Measurements from ENCODE around the gene HYOU1. TPM values are rescaled to one million over a fixed set of nuclear protein-coding genes. Genes with fewer than 3 reads are reported as not detected.
A peak's percentile ranks its signal among the peaks of the same experiment; 100 is the strongest.

The HYOU1 gene
- total RNA-seq, 1 experiment from 2014 or later: 228 TPM

- H2BK15ac ChIP-seq (ENCODE audit: low read depth, low read length): no peak overlapping the region
- peak overlapping the region; percentile 95 for H3K9ac ChIP-seq (ENCODE audit: extremely low read depth, insufficient read length, low read length)
- H3K23ac ChIP-seq (ENCODE audit: insufficient read length, low read depth, low read length): no peak overlapping the region
- 0 out of 2 replicates have a peak overlapping the region, but pooled peaks have one; percentile 8 for H3K14ac ChIP-seq (ENCODE audit: insufficient read depth, low read length)
- no peaks in the 10 kb centered on the region for H4K20me1 ChIP-seq (ENCODE audit: control insufficient read depth, insufficient read depth, insufficient read length)
- H3K56ac ChIP-seq (ENCODE audit: insufficient read length, low read depth, low read length): no peak overlapping the region
- H3K23me2 ChIP-seq (ENCODE audit: insufficient read length, low read depth, low read length, poor library complexity, severe bottlenecking): peaks cover 13% of the 10 kb centered on the region
- no peak overlapping the region for H3K4ac ChIP-seq (ENCODE audit: low read depth, low read length)
- no peaks in the 10 kb centered on the region for H3K27me3 ChIP-seq (ENCODE audit: insufficient read depth, low read length)
- no peak overlapping the region for H3T11ph ChIP-seq (ENCODE audit: low read length)
- TF ChIP-seq, protein P1, sequence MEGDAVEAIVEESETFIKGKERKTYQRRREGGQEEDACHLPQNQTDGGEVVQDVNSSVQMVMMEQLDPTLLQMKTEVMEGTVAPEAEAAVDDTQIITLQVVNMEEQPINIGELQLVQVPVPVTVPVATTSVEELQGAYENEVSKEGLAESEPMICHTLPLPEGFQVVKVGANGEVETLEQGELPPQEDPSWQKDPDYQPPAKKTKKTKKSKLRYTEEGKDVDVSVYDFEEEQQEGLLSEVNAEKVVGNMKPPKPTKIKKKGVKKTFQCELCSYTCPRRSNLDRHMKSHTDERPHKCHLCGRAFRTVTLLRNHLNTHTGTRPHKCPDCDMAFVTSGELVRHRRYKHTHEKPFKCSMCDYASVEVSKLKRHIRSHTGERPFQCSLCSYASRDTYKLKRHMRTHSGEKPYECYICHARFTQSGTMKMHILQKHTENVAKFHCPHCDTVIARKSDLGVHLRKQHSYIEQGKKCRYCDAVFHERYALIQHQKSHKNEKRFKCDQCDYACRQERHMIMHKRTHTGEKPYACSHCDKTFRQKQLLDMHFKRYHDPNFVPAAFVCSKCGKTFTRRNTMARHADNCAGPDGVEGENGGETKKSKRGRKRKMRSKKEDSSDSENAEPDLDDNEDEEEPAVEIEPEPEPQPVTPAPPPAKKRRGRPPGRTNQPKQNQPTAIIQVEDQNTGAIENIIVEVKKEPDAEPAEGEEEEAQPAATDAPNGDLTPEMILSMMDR (conservative IDR thresholded peaks at IDR 0.05): no peak
- no peak overlapping the region for H2BK5ac ChIP-seq (ENCODE audit: insufficient read length, low read length)
- H3K18ac ChIP-seq (ENCODE audit: insufficient read length, low read depth, low read length): no peak overlapping the region
- no peak overlapping the region for H2BK120ac ChIP-seq (ENCODE audit: low read depth, low read length, poor library complexity, severe bottlenecking)
- WGBS (ENCODE audit: extremely low coverage, insufficient read length, low lambda C conversion rate): no CpG with 5 or more reads among the region's 12 CpGs
- no peak overlapping the region for H4K5ac ChIP-seq (ENCODE audit: insufficient read length, low read depth, low read length)
- H2AFZ ChIP-seq (ENCODE audit: low read length): no peak overlapping the region
- no peak overlapping the region for H4K8ac ChIP-seq (replicated peaks; ENCODE audit: insufficient read length, low read depth, low read length)
- H4K91ac ChIP-seq (ENCODE audit: insufficient read length, low read depth, low read length): no peak overlapping the region
- Mint-ChIP-seq H3K4me1 (peaks cover 28 to 29% of the 10 kb centered on the region in 2 experiments), H3K36me3 (ENCODE audit: insufficient read depth in 1 of 3, low read depth in 3 of 3) (peaks cover 27 to 57% (median 50%) of the 10 kb centered on the region in 3 experiments), H3K27ac (peak overlapping the region in 2 of 3 experiments; percentile 89 to 92; a peak in 4 of 7 replicates), H3K4me3 (peak overlapping the region; percentile 92 to 94), H3K27me3 (ENCODE audit: low read depth) (no peaks in the 10 kb centered on the region), H3K9me3 (no peaks in the 10 kb centered on the region; a peak in 1 of 5 replicates)
- no peaks in the 10 kb centered on the region for H3K79me1 ChIP-seq (ENCODE audit: insufficient read depth, low read depth, low read length, poor library complexity, severe bottlenecking)
- H3K4me2 ChIP-seq (ENCODE audit: insufficient read depth, insufficient read length, low read length): peak overlapping the region; percentile 88
- H3K4me1 ChIP-seq (ENCODE audit: insufficient read depth, low read length): no peaks in the 10 kb centered on the region; the same call in 1 of the 2 replicates
- no peaks in the 10 kb centered on the region for H3K9me3 ChIP-seq (ENCODE audit: control insufficient read depth, low read depth, low read length)
- DNase-seq: no peak
- no peak overlapping the region for H2BK12ac ChIP-seq (ENCODE audit: insufficient read length, low read depth, low read length)
- H2AK5ac ChIP-seq (ENCODE audit: insufficient read length, low read length): no peak overlapping the region
- no peak overlapping the region for H3K27ac ChIP-seq (ENCODE audit: insufficient read length, low read depth, low read length)
- H3K79me2 ChIP-seq (ENCODE audit: insufficient read depth, low read length): peaks cover 20% of the 10 kb centered on the region; the same call in 1 of the 2 replicates
- H2BK20ac ChIP-seq (ENCODE audit: low read depth, low read length, poor library complexity, severe bottlenecking): no peak overlapping the region
Observed at GRCh38 chr11:119092880-119093842, 36.2 kb upstream of the HYOU1 start.

All from H9 (cell line).